Endodermal cell (in vitro differentiated cells): ENCODE data around the gene TMEM72. TPM values are rescaled to one million over a fixed set of nuclear protein-coding genes. Genes with fewer than 3 reads are reported as not detected.

Experiments
- DNase-seq: peaks from one replicate; pipeline ENCODE4 v3.0.0-alpha.2; 2017
- H3K27ac ChIP-seq: 2 replicates; pipeline ENCODE4 v1.5.1; 2013; ENCODE audit warnings: mild to moderate bottlenecking, low read depth, low read length, moderate library complexity
- H3K27me3 ChIP-seq: 2 replicates; pipeline ENCODE4 v1.6.1; 2013; ENCODE audit warnings: mild to moderate bottlenecking, low read length, moderate library complexity; ENCODE audit not compliant: insufficient read depth, control insufficient read depth, poor library complexity, severe bottlenecking
- H3K36me3 ChIP-seq: 2 replicates; pipeline ENCODE4 v1.7.0; 2013; ENCODE audit warnings: mild to moderate bottlenecking, low read length, moderate library complexity; ENCODE audit not compliant: control insufficient read depth, insufficient read depth
- H3K4me1 ChIP-seq: one replicate; pipeline ENCODE4 v1.7.0; 2013; ENCODE audit warnings: low read length; ENCODE audit not compliant: control insufficient read depth, insufficient read depth
- H3K4me3 ChIP-seq: 2 replicates; pipeline ENCODE4 v1.5.1; 2013; ENCODE audit warnings: mild to moderate bottlenecking, low read length, moderate library complexity
- H3K9ac ChIP-seq: 2 replicates; pipeline ENCODE4 v1.6.1; 2013; ENCODE audit warnings: mild to moderate bottlenecking, low read length, moderate library complexity; ENCODE audit not compliant: poor library complexity, severe bottlenecking; ENCODE audit errors: extremely low read depth
- H3K9me3 ChIP-seq: 2 replicates; pipeline ENCODE4 v1.6.1; 2013; ENCODE audit warnings: mild to moderate bottlenecking, low read length, moderate library complexity; ENCODE audit not compliant: control insufficient read depth
- H3K27ac Mint-ChIP-seq: 2 replicates; pipeline ENCODE4 v1.8.0; 2020; ENCODE audit warnings: mixed read lengths
- H3K27me3 Mint-ChIP-seq: 2 replicates; pipeline ENCODE4 v1.8.0; 2021; ENCODE audit warnings: mild to moderate bottlenecking, mixed read lengths; ENCODE audit not compliant: insufficient read depth
- H3K36me3 Mint-ChIP-seq: 2 replicates; pipeline ENCODE4 v1.8.0; 2020; ENCODE audit warnings: low read depth, mixed read lengths
- H3K4me1 Mint-ChIP-seq: 2 replicates; pipeline ENCODE4 v1.8.0; 2020; ENCODE audit warnings: mixed read lengths
- H3K4me3 Mint-ChIP-seq: 2 replicates; pipeline ENCODE4 v1.8.0; 2020; ENCODE audit warnings: mild to moderate bottlenecking, moderate library complexity, mixed read lengths
- H3K9me3 Mint-ChIP-seq: 2 replicates; pipeline ENCODE4 v1.8.0; 2020; ENCODE audit warnings: mild to moderate bottlenecking, mixed read lengths
- WGBS, 2 experiments: methylation state at CpG; one replicate each; pipeline versions ENCODE4 v1.1.5 to v1.1.7; 2013; ENCODE audit warnings: missing lambda C conversion rate in 2 of 2, mixed read lengths in 1 of 2; ENCODE audit not compliant: insufficient coverage in 1 of 2, insufficient read length in 1 of 2; 5-methylcytosine and 5-hydroxymethylcytosine counted together
- total RNA-seq, 2 donors: library from RNA; stranded (reverse); fragmentation: NEBNext Ultra II Directional in 1 of 2; extraction: Animal tissue kit (Norgen Biotek cat#: 25700) in 1 of 2; gene quantifications; 2 replicates in 1 of 2; 3 replicates in 1 of 2; pipeline ENCODE4 v1.2.1, GENCODE V29; 2021
- TF ChIP-seq, protein P1 (sequence below): fragments of 200-600 bp; sonication (generic); conservative IDR thresholded peaks from 2 replicates; pipeline ENCODE4 v1.5.0; 2021; ENCODE audit warnings: antibody characterized with exemption, mild to moderate bottlenecking

Gene TMEM72
- total RNA-seq, 2 donors from 2014 or later: not detected

- Mint-ChIP-seq H3K4me1 (peaks cover 38% of the 10 kb centered on the region), H3K4me3 (peak overlapping the region; percentile 74), H3K27me3 (peaks cover 18% of the 10 kb centered on the region), H3K36me3 (peaks cover 8% of the 10 kb centered on the region), H3K9me3 (peaks cover 2% of the 10 kb centered on the region), H3K27ac (no peak overlapping the region)
- Histone ChIP-seq H3K27me3 (peaks cover 9% of the 10 kb centered on the region), H3K27ac (no peak overlapping the region), H3K36me3 (no peaks in the 10 kb centered on the region), H3K9me3 (no peaks in the 10 kb centered on the region), H3K9ac (no peak overlapping the region), H3K4me3 (peak overlapping the region; percentile 77), H3K4me1 (peaks cover 14% of the 10 kb centered on the region)
- 43 to 70% methylated on average over 2 to 8 of the region's 8 CpGs for WGBS, 2 experiments
- TF ChIP-seq, protein P1, sequence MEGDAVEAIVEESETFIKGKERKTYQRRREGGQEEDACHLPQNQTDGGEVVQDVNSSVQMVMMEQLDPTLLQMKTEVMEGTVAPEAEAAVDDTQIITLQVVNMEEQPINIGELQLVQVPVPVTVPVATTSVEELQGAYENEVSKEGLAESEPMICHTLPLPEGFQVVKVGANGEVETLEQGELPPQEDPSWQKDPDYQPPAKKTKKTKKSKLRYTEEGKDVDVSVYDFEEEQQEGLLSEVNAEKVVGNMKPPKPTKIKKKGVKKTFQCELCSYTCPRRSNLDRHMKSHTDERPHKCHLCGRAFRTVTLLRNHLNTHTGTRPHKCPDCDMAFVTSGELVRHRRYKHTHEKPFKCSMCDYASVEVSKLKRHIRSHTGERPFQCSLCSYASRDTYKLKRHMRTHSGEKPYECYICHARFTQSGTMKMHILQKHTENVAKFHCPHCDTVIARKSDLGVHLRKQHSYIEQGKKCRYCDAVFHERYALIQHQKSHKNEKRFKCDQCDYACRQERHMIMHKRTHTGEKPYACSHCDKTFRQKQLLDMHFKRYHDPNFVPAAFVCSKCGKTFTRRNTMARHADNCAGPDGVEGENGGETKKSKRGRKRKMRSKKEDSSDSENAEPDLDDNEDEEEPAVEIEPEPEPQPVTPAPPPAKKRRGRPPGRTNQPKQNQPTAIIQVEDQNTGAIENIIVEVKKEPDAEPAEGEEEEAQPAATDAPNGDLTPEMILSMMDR: no peak
- no peak for DNase-seq
These were observed 48.9 kb downstream of the TMEM72 start for GRCh38 chr10:44960088-44960460.

DNA sequence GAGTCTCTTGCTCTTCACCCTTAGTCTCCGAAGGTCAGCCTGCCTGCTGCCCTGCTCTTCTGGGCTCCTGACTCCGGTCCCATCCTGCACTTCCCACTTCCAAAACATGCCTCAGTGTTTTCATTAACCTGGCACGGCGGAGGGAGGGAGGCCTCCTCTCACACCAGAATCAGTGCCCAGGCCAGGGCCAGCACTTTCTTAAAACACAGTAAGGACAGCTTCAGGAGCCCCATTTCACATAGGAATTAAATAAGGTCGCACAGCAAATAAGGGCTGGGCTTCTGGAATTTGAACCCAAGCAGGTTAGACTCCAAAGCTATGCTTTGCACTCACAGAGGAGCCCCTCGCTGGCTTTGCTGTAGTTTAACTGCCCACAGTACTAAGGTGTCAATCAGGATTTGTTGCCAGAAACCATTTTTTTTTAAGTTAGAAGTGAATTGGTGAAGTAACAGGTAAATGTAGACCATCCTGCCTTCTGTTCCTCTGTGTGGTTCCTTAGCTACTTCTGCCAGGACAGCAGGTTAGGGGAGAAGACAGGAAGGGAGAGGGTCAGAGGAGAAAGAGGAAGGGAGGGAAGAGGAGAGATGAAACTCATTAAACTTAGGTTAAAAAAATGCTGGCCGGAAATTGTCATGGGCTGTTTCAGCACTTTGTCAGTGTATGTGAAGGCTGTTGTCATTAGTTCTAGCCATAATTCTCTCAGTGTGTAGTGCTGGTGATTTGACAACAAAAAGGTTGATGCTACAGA, 49.5 kb downstream of the TMEM72 start:
- Histone ChIP-seq H3K9me3 (no peaks in the 10 kb centered on the region), H3K4me3 (peak overlapping the region; percentile 77), H3K27ac (no peak overlapping the region), H3K4me1 (peaks cover 14% of the 10 kb centered on the region), H3K36me3 (no peaks in the 10 kb centered on the region), H3K27me3 (peaks cover 9% of the 10 kb centered on the region), H3K9ac (no peak overlapping the region)
- H3K9me3 Mint-ChIP-seq: peaks cover 2% of the 10 kb centered on the region
- 77 to 80% methylated on average over 7 of the region's 7 CpGs for WGBS, 2 experiments
- H3K4me1 Mint-ChIP-seq: peaks cover 41% of the 10 kb centered on the region
- peaks cover 8% of the 10 kb centered on the region for H3K36me3 Mint-ChIP-seq
- H3K4me3 Mint-ChIP-seq: peak overlapping the region; percentile 74
- peak; percentile 47 for DNase-seq
- no peak overlapping the region for H3K27ac Mint-ChIP-seq
- TF ChIP-seq, protein P1: no peak
- peaks cover 18% of the 10 kb centered on the region for H3K27me3 Mint-ChIP-seq

DNA sequence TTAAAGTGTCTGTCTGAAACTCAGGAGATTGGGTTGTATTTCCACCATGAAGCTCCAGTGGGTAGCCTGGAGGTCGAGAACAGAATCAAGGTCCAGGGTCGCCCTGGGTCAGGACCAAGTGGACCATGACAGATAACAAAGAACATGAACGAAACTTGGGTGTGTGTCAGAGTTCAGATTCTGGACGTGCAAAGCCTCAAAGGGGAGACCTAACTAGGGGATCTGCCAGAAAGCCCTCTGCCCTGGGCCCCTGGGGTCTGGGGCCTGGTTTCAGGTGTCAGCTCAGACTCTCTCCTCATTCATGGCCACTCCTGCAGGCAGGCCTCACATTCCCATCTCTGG, 50.1 kb downstream of the TMEM72 start:
- Histone ChIP-seq H3K36me3 (no peaks in the 10 kb centered on the region), H3K4me3 (no peak overlapping the region), H3K4me1 (peaks cover 14% of the 10 kb centered on the region)

More for the DNA sequence above, 50.1 kb downstream of the TMEM72 start:
- no peak overlapping the region for H3K27ac Mint-ChIP-seq
- Histone ChIP-seq H3K9me3 (no peaks in the 10 kb centered on the region), H3K27ac (no peak overlapping the region), H3K27me3 (peaks cover 9% of the 10 kb centered on the region), H3K9ac (no peak overlapping the region)
- no peak overlapping the region for H3K4me3 Mint-ChIP-seq
- H3K9me3 Mint-ChIP-seq: peaks cover 2% of the 10 kb centered on the region
- no peak for DNase-seq
- H3K36me3 Mint-ChIP-seq: peaks cover 7% of the 10 kb centered on the region
- TF ChIP-seq, protein P1: no peak
- H3K27me3 Mint-ChIP-seq: peaks cover 18% of the 10 kb centered on the region
- 75 to 83% methylated on average over 4 of the region's 4 CpGs for WGBS, 2 experiments
- peaks cover 45% of the 10 kb centered on the region for H3K4me1 Mint-ChIP-seq
